Parathyroid adenoma (tissue), 2 donors: ENCODE results near the gene RND3.

Source experiments
- H2AFZ ChIP-seq: fragments of 300-600 bp; sonication (generic); one replicate; pipeline ENCODE4 v1.7.0; 2017; ENCODE audit warnings: antibody characterized with exemption, mild to moderate bottlenecking
- H3K27ac ChIP-seq: fragments of 300-600 bp; sonication (generic); one replicate; pipeline ENCODE4 v1.7.0; 2017
- H3K27me3 ChIP-seq: fragments of 300-600 bp; sonication (generic); one replicate; pipeline ENCODE4 v1.7.0; 2017; ENCODE audit warnings: low read length; ENCODE audit not compliant: control insufficient read depth, insufficient read depth
- H3K36me3 ChIP-seq: fragments of 300-600 bp; sonication (generic); one replicate; pipeline ENCODE4 v1.7.0; 2017; ENCODE audit warnings: low read length; ENCODE audit not compliant: control insufficient read depth, insufficient read depth
- H3K4me1 ChIP-seq: fragments of 300-600 bp; sonication (generic); one replicate; pipeline ENCODE4 v1.7.0; 2017; ENCODE audit warnings: control low read depth
- H3K4me2 ChIP-seq: fragments of 300-600 bp; sonication (generic); one replicate; pipeline ENCODE4 v1.7.0; 2017; ENCODE audit warnings: low read length
- H3K4me3 ChIP-seq: fragments of 300-600 bp; sonication (generic); one replicate; pipeline ENCODE4 v1.7.0; 2017; ENCODE audit warnings: low read depth, low read length
- H3K79me2 ChIP-seq: fragments of 300-600 bp; sonication (generic); one replicate; pipeline ENCODE4 v1.7.0; 2017; ENCODE audit warnings: control low read depth
- H3K9ac ChIP-seq: fragments of 300-600 bp; sonication (generic); one replicate; pipeline ENCODE4 v1.7.0; 2017; ENCODE audit warnings: mild to moderate bottlenecking
- H3K9me3 ChIP-seq: fragments of 300-600 bp; sonication (generic); one replicate; pipeline ENCODE4 v1.7.0; 2017; ENCODE audit warnings: low read length; ENCODE audit not compliant: control insufficient read depth
- TF ChIP-seq, protein P1 (sequence below): fragments of 300-600 bp; sonication (generic); IDR thresholded peaks from one replicate; pipeline ENCODE4 v1.7.0; 2017; ENCODE audit warnings: antibody characterized with exemption, mild to moderate bottlenecking
- donor health status: primary hyperparathyroidism.

Gene RND3

DNA sequence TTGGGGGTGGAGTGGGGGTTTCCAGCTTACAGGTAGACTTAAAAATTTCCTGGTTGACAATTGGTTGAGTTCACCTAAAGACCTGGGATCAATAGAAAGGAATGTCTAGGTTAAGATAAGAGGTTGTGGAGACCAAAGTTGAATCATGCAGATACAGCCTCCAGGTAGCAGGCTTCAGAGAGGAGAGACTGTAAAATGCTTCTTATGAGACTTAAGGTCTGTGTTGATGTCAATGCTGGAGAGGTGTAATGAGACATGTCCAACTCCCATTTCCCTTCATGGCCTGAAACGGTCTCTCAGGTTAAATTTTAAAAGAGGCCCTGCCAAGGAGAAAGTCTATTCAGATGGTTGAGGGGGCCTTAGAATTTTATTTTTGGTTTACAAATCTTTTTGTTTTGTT lies 38.5 kb upstream of the RND3 start:
- H3K27ac ChIP-seq: no peak overlapping the region
- H3K27me3 ChIP-seq: no peaks in the 10 kb centered on the region
- no peaks in the 10 kb centered on the region for H3K4me1 ChIP-seq
- H3K4me2 ChIP-seq: no peak overlapping the region
- no peak overlapping the region for H3K4me3 ChIP-seq
- TF ChIP-seq, protein P1, sequence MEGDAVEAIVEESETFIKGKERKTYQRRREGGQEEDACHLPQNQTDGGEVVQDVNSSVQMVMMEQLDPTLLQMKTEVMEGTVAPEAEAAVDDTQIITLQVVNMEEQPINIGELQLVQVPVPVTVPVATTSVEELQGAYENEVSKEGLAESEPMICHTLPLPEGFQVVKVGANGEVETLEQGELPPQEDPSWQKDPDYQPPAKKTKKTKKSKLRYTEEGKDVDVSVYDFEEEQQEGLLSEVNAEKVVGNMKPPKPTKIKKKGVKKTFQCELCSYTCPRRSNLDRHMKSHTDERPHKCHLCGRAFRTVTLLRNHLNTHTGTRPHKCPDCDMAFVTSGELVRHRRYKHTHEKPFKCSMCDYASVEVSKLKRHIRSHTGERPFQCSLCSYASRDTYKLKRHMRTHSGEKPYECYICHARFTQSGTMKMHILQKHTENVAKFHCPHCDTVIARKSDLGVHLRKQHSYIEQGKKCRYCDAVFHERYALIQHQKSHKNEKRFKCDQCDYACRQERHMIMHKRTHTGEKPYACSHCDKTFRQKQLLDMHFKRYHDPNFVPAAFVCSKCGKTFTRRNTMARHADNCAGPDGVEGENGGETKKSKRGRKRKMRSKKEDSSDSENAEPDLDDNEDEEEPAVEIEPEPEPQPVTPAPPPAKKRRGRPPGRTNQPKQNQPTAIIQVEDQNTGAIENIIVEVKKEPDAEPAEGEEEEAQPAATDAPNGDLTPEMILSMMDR: no peak
- H3K9me3 ChIP-seq: no peaks in the 10 kb centered on the region
- H3K36me3 ChIP-seq: no peaks in the 10 kb centered on the region
- H2AFZ ChIP-seq: no peak overlapping the region
- H3K79me2 ChIP-seq: no peaks in the 10 kb centered on the region
- no peak overlapping the region for H3K9ac ChIP-seq

DNA sequence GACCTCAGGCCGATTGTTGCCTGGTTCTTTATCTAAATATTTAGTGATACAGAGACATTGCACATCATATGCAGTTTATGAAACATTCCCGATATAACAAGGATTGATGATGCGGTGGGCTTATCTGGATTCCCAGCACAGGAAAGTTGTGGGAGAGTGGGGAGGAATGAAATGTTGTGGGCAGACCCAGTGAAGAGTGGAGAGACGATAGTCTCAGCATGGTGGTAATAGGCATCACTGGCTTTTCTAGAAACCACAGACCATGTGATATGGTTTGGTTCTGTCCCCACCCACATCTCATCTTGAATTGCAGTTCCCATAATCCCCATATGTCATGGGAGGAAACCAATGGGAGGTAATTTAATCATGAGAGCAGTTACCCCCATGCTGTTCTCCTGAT lies 34.8 kb upstream of the RND3 start:
- TF ChIP-seq, protein P1: no peak
- Histone ChIP-seq H2AFZ (no peak overlapping the region), H3K4me2 (no peak overlapping the region)

DNA sequence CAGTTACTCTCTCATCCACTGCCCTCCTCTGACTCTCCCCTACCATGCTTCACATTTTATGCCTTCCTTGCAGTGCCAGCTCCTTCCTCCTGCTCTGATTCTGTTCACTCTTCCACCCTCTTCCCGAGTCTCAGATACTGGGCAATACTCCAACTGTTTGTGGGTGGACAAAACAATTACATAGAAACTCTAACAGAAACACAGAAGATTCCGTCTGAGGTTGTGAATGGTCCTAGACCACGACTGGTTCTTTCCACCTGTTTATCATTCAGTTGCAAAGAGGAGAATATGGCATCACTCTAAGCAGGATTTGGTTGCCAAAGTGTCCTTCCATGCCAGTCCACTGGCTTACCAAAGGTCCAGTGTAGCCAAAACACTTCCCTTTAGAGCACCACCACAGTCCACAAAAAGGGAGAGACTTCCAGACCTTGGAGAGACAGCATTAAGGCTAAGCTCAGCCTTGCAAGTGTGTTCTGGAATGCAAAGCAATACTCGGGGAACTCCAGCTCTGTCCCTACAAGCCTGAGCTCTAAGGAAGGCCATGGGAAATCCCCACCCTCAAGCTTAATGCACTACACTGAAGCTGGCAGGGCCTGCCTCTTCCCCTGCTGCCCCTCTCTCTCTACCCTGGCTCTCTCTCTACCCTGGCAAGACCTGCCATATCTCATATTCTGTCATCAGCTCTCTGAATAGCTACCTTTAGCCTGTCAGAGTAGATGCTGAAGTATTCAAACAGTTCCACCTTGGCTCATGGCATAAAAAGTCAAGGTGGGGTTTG lies 33.6 kb upstream of the RND3 start:
- no peak overlapping the region for H3K27ac ChIP-seq
- no peak overlapping the region for H3K9ac ChIP-seq
- TF ChIP-seq, protein P1: no peak
- no peaks in the 10 kb centered on the region for H3K27me3 ChIP-seq
- no peaks in the 10 kb centered on the region for H3K36me3 ChIP-seq
- H2AFZ ChIP-seq: no peak overlapping the region
- H3K9me3 ChIP-seq: no peaks in the 10 kb centered on the region
- no peak overlapping the region for H3K4me2 ChIP-seq
- no peaks in the 10 kb centered on the region for H3K4me1 ChIP-seq
- H3K79me2 ChIP-seq: no peaks in the 10 kb centered on the region
- no peak overlapping the region for H3K4me3 ChIP-seq

More for the DNA sequence above, 34.8 kb upstream of the RND3 start:
- no peaks in the 10 kb centered on the region for H3K27me3 ChIP-seq
- no peaks in the 10 kb centered on the region for H3K9me3 ChIP-seq
- no peaks in the 10 kb centered on the region for H3K36me3 ChIP-seq
- no peak overlapping the region for H3K4me3 ChIP-seq
- H3K79me2 ChIP-seq: no peaks in the 10 kb centered on the region
- H3K27ac ChIP-seq: no peak overlapping the region
- no peaks in the 10 kb centered on the region for H3K4me1 ChIP-seq
- no peak overlapping the region for H3K9ac ChIP-seq

DNA sequence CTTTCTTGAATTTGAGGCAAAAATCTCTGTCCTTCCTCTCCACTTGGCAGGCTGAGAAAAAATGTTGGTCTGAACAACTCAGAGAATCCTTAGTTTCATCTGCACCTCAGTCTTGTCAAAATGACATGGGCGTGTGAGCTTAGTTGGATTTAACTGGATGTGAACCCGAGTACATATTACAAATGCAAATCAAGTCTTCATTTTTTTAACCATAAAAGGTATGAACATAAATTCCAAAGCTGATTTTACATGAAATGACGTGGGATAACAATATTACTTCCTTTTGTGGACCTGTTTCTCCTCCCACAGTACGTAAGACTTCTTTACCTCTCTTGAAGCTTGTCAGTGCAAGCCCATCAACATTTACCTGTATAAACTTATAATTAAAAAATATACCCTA lies 32.6 kb upstream of the RND3 start:
- no peak overlapping the region for H3K27ac ChIP-seq
- TF ChIP-seq, protein P1: no peak
- no peak overlapping the region for H3K4me2 ChIP-seq
- H3K27me3 ChIP-seq: no peaks in the 10 kb centered on the region
- no peak overlapping the region for H2AFZ ChIP-seq
- H3K9me3 ChIP-seq: no peaks in the 10 kb centered on the region
- no peaks in the 10 kb centered on the region for H3K36me3 ChIP-seq
- no peaks in the 10 kb centered on the region for H3K4me1 ChIP-seq
- H3K9ac ChIP-seq: no peak overlapping the region
- H3K79me2 ChIP-seq: no peaks in the 10 kb centered on the region
- H3K4me3 ChIP-seq: no peak overlapping the region
